Measurements from ENCODE around the gene TOR1B.
"Not testable (repeated sequence)": the region's sequence is repeated elsewhere in the genome, so short reads cannot be mapped to it uniquely, and the experiment has no call there.

Gene TOR1B

GRCh38 chr9:129776938-129777768, 25.8 kb upstream of the TOR1B start:
- peak; percentile 89 for DNase-seq (ENCODE audit: low spot score)

GRCh38 chr9:129777769-129778130, 25.2 kb upstream of the TOR1B start:
- DNase-seq (ENCODE audit: low spot score), result no peak

GRCh38 chr9:129778469-129778868, 24.5 kb upstream of the TOR1B start:
- DNase-seq (ENCODE audit: low spot score), result no peak

GRCh38 chr9:129779560-129780190, 23.3 kb upstream of the TOR1B start:
- DNase-seq (ENCODE audit: low spot score), result no peak

GRCh38 chr9:129781131-129781530, 21.9 kb upstream of the TOR1B start:
- no peak for DNase-seq (ENCODE audit: low spot score)

- no peak for DNase-seq (ENCODE audit: low spot score)
Observed at GRCh38 chr9:129781981-129782380, 21.0 kb upstream of the TOR1B start.

GRCh38 chr9:129783516-129784361, 19.2 kb upstream of the TOR1B start:
- DNase-seq (ENCODE audit: low spot score), result peak; percentile 83

GRCh38 chr9:129784970-129785369, 18.0 kb upstream of the TOR1B start:
- DNase-seq (ENCODE audit: low spot score), result not testable (repeated sequence)

- DNase-seq (ENCODE audit: low spot score), result no peak
Observed at GRCh38 chr9:129785866-129786265, 17.1 kb upstream of the TOR1B start.

- DNase-seq (ENCODE audit: low spot score), result no peak
Observed at GRCh38 chr9:129786481-129786880, 16.5 kb upstream of the TOR1B start.

- no peak for DNase-seq (ENCODE audit: low spot score)
Observed at GRCh38 chr9:129794549-129794948, 8.4 kb upstream of the TOR1B start.

- not testable (repeated sequence) for DNase-seq (ENCODE audit: low spot score)
Observed at GRCh38 chr9:129796029-129796428, 7.0 kb upstream of the TOR1B start.

- DNase-seq (ENCODE audit: low spot score), result no peak
Observed at GRCh38 chr9:129798973-129799372, 4.0 kb upstream of the TOR1B start.

- no peak for DNase-seq (ENCODE audit: low spot score)
Observed at GRCh38 chr9:129801504-129801903, 1.5 kb upstream of the TOR1B start.

- no peak for DNase-seq (ENCODE audit: low spot score)
Observed at GRCh38 chr9:129803676-129804060, 684 bp downstream of the TOR1B start.

GRCh38 chr9:129806061-129806460, 3.1 kb downstream of the TOR1B start:
- DNase-seq (ENCODE audit: low spot score), result no peak

- no peak for DNase-seq (ENCODE audit: low spot score)
Observed at GRCh38 chr9:129809346-129809745, 6.4 kb downstream of the TOR1B start.

- DNase-seq (ENCODE audit: low spot score), result no peak
Observed at GRCh38 chr9:129810116-129810515, 7.1 kb downstream of the TOR1B start.

GRCh38 chr9:129810788-129811187, 7.8 kb downstream of the TOR1B start:
- DNase-seq (ENCODE audit: low spot score), result no peak

- no peak for DNase-seq (ENCODE audit: low spot score)
Observed at GRCh38 chr9:129811967-129812363, 9.0 kb downstream of the TOR1B start.

- no peak for DNase-seq (ENCODE audit: low spot score)
Observed at GRCh38 chr9:129812385-129812784, 9.4 kb downstream of the TOR1B start.

- DNase-seq (ENCODE audit: low spot score), result no peak
Observed at GRCh38 chr9:129813661-129814060, 10.7 kb downstream of the TOR1B start.
